Karpas-422 (cell line): ENCODE results near the gene TBC1D22A. TPM values are rescaled to one million over a fixed set of nuclear protein-coding genes. Genes with fewer than 3 reads are reported as not detected.

Source experiments
- DNase-seq: peaks from one replicate; pipeline ENCODE4 v3.0.0-alpha.2; 2015
- H2AFZ ChIP-seq: fragments of 200-600 bp; sonication (generic); 2 replicates; pipeline ENCODE4 v1.6.1; 2014; ENCODE audit warnings: antibody characterized with exemption, low read length, mixed read lengths
- H3K27ac ChIP-seq: fragments of 200-600 bp; sonication (generic); 2 replicates; pipeline ENCODE4 v1.5.1; 2014; ENCODE audit warnings: mild to moderate bottlenecking, low read length, moderate library complexity
- H3K27me3 ChIP-seq: fragments of 200-600 bp; sonication (generic); 2 replicates; pipeline ENCODE4 v1.6.1; 2014; ENCODE audit warnings: low read length, mixed read lengths
- H3K36me3 ChIP-seq: fragments of 200-600 bp; sonication (generic); 2 replicates; pipeline ENCODE4 v1.6.1; 2014; ENCODE audit warnings: low read length, mixed read lengths; ENCODE audit not compliant: insufficient read depth
- H3K4me1 ChIP-seq: fragments of 200-600 bp; sonication (generic); 2 replicates; pipeline ENCODE4 v1.6.1; 2014; ENCODE audit warnings: mild to moderate bottlenecking, low read length, mixed read lengths
- H3K4me2 ChIP-seq: fragments of 200-600 bp; sonication (generic); 2 replicates; pipeline ENCODE4 v1.6.1; 2014; ENCODE audit warnings: low read length, low read depth, mild to moderate bottlenecking; ENCODE audit not compliant: poor library complexity, severe bottlenecking
- H3K4me3 ChIP-seq: fragments of 200-600 bp; sonication (generic); 2 replicates; pipeline ENCODE4 v1.5.1; 2014; ENCODE audit warnings: mild to moderate bottlenecking, antibody characterized with exemption, low read length, mixed read lengths
- H3K79me2 ChIP-seq: fragments of 200-600 bp; sonication (generic); 2 replicates; pipeline ENCODE4 v1.6.1; 2014; ENCODE audit warnings: mild to moderate bottlenecking, low read length, mixed read lengths
- H3K9ac ChIP-seq: fragments of 200-600 bp; sonication (generic); 2 replicates; pipeline ENCODE4 v1.6.0; 2014; ENCODE audit warnings: low read length
- H3K9me2 ChIP-seq: fragments of 200-600 bp; sonication (generic), shearing (Covaris generic); replicated peaks from 2 replicates; pipeline ENCODE4 v1.6.0; 2014; ENCODE audit warnings: mild to moderate bottlenecking, low read length, moderate library complexity; ENCODE audit not compliant: insufficient read depth
- H3K9me3 ChIP-seq: fragments of 300-700, 200-600 bp; sonication (generic); 2 replicates; pipeline ENCODE4 v1.6.1; 2014; ENCODE audit warnings: low read length, mixed read lengths
- H4K20me1 ChIP-seq: fragments of 200-600 bp; sonication (generic); 2 replicates; pipeline ENCODE4 v1.6.1; 2014; ENCODE audit warnings: mild to moderate bottlenecking, antibody characterized with exemption, low read length, low read depth; ENCODE audit not compliant: insufficient read depth
- total RNA-seq: library from RNA; depleted of rRNA; stranded (reverse); fragments of >200 nt; shearing (Covaris generic); gene quantifications from 2 replicates; pipeline ENCODE4 v1.2.3, GENCODE V29; 2014; ENCODE audit warnings: low replicate concordance

TBC1D22A gene
- total RNA-seq, 1 experiment from 2014 or later = 27.7 TPM

- no peaks in the 10 kb centered on the region for H3K27me3 ChIP-seq
- no peaks in the 10 kb centered on the region for H3K36me3 ChIP-seq
- H3K9ac ChIP-seq = no peak overlapping the region
- DNase-seq = no peak
- no peak overlapping the region for H2AFZ ChIP-seq
- H3K4me3 ChIP-seq = no peak overlapping the region
- H3K9me2 ChIP-seq = no peaks in the 10 kb centered on the region
- H3K9me3 ChIP-seq = no peaks in the 10 kb centered on the region
- H4K20me1 ChIP-seq = no peaks in the 10 kb centered on the region
- H3K4me1 ChIP-seq = no peaks in the 10 kb centered on the region
- H3K4me2 ChIP-seq = no peak overlapping the region
- no peak overlapping the region for H3K27ac ChIP-seq
- peaks cover 75% of the 10 kb centered on the region for H3K79me2 ChIP-seq
These were observed 167.3 kb downstream of the TBC1D22A start for GRCh38 chr22:46929710-46930204.

GRCh38 chr22:46931414-46931813 is 169.0 kb downstream of the TBC1D22A start:
- H3K9me2 ChIP-seq = no peaks in the 10 kb centered on the region
- no peaks in the 10 kb centered on the region for H3K27me3 ChIP-seq
- H3K79me2 ChIP-seq = peaks cover 72% of the 10 kb centered on the region
- no peak overlapping the region for H3K4me3 ChIP-seq
- H4K20me1 ChIP-seq = no peaks in the 10 kb centered on the region
- no peaks in the 10 kb centered on the region for H3K36me3 ChIP-seq
- no peaks in the 10 kb centered on the region for H3K9me3 ChIP-seq
- no peaks in the 10 kb centered on the region for H3K4me1 ChIP-seq
- no peak overlapping the region for H2AFZ ChIP-seq
- no peak overlapping the region for H3K27ac ChIP-seq
- no peak overlapping the region for H3K9ac ChIP-seq
- no peak for DNase-seq
- no peak overlapping the region for H3K4me2 ChIP-seq

DNA sequence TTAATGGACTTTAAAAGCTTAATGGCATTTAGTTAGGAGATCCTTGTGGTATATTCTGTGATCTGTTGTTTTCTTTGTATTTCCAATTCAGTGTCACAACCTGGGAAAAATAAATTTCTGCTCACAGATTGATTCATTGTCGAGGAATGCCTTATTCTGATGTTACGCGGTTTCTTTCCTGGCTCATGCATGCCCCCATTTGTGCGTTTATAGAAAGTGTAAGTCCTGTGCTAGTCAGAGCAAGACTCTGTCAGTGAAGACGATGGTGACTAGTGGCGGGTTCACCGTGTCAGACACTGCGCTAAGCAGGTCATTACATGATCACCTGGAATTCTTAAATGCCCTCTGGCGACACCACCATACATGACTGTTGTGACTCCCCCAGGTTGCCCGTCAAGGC is 169.4 kb downstream of the TBC1D22A start:
- Histone ChIP-seq H3K4me3 (no peak overlapping the region), H3K79me2 (peaks cover 74% of the 10 kb centered on the region), H3K27me3 (no peaks in the 10 kb centered on the region), H3K4me1 (no peaks in the 10 kb centered on the region), H3K9me3 (no peaks in the 10 kb centered on the region), H4K20me1 (no peaks in the 10 kb centered on the region), H2AFZ (no peak overlapping the region), H3K9ac (no peak overlapping the region), H3K36me3 (no peaks in the 10 kb centered on the region), H3K27ac (no peak overlapping the region), H3K9me2 (no peaks in the 10 kb centered on the region), H3K4me2 (no peak overlapping the region)
- no peak for DNase-seq

DNA sequence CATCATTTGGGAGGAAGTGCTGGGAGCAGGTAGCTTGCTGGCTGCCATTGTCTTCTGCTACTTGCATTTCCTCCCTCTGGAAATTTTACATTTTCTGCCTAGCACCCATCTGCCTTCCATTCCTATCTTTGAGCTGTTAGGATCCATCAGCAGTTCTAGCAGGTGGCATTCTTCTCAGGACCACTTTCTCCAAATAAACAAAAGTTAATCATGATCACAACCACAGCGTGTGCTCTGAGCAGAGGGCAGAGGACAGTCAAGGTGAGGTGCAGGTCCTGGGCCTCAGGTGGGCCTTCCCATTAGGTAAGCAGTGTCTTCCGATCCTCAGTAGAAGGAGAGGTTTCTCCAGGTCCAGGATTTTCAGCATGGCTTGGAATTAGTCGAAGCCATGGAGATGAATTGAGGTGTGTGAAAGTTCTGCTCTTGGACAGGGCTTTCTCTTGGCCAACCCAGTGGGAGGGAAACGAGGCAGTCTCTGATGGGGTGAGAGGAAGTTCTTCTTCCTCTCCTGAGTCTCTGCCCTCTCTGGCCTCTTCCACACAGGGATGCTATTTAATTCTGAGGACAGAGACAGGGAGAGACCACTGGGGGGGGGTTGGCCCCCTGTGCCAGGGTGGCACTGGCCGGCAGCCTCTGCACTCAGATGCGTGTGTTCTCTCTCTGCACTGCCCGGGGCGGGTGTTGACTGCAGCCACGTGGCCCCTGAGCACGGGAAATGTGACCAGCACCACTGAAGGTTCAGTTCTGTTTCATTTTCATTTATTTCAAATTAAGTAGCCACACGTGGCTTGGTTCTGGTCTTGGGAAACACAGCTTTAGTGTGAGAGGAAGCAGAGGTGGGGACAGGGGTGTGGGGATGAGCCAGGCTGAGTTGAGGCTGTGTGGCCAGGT is 170.8 kb downstream of the TBC1D22A start:
- no peaks in the 10 kb centered on the region for H3K27me3 ChIP-seq
- no peak overlapping the region for H3K4me3 ChIP-seq
- no peaks in the 10 kb centered on the region for H3K9me3 ChIP-seq
- H3K4me1 ChIP-seq = no peaks in the 10 kb centered on the region
- H2AFZ ChIP-seq = no peak overlapping the region
- H3K9ac ChIP-seq = no peak overlapping the region
- H3K79me2 ChIP-seq = peaks cover 67% of the 10 kb centered on the region
- no peaks in the 10 kb centered on the region for H3K36me3 ChIP-seq
- no peaks in the 10 kb centered on the region for H4K20me1 ChIP-seq
- no peak overlapping the region for H3K27ac ChIP-seq
- H3K4me2 ChIP-seq = no peak overlapping the region
- H3K9me2 ChIP-seq = no peaks in the 10 kb centered on the region
- no peak for DNase-seq

DNA sequence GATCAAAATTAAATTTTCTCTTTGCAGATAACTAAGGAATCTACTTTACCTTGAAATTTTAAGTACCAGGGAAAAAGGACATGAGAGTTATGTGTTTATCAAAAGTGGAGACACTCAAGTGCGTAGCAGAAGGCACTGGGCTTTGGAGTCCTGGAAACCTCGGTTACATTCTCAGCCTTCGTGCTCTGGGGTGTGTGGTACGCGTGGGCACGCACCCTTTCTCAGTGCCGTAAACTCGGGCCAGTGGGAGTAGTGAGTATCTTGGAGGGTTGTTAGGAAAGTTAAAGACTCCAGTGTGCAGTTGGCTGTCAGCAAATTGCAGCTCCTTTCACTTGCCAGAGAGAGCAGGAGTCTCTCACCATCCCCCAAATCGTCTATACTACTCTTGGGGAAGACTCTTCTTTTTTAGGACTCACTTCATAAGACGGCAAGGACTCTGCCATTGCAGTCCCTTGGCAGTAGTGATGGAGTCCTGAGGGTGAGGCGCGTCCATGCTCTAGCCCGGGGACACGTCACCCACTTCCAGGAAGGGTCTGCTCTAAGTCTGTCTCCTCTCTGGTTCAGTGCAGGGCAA is 171.8 kb downstream of the TBC1D22A start:
- Histone ChIP-seq H3K9me3 (no peaks in the 10 kb centered on the region), H3K36me3 (0 out of 2 replicates have a peak, but pooled peaks cover 4% of the 10 kb centered on the region), H2AFZ (no peak overlapping the region), H3K79me2 (peaks cover 62% of the 10 kb centered on the region), H3K27me3 (no peaks in the 10 kb centered on the region), H3K4me1 (no peaks in the 10 kb centered on the region), H3K27ac (no peak overlapping the region), H3K9me2 (no peaks in the 10 kb centered on the region), H3K4me3 (no peak overlapping the region), H3K9ac (no peak overlapping the region), H3K4me2 (no peak overlapping the region), H4K20me1 (no peaks in the 10 kb centered on the region)
- no peak for DNase-seq

GRCh38 chr22:46934746-46935491 is 172.5 kb downstream of the TBC1D22A start:
- no peak for DNase-seq
- Histone ChIP-seq H3K9me2 (no peaks in the 10 kb centered on the region), H3K36me3 (peaks cover 6% of the 10 kb centered on the region; the same call in 1 of the 2 replicates), H3K4me2 (no peak overlapping the region), H3K4me1 (no peaks in the 10 kb centered on the region), H3K27me3 (no peaks in the 10 kb centered on the region), H3K9ac (no peak overlapping the region), H3K4me3 (no peak overlapping the region), H3K9me3 (no peaks in the 10 kb centered on the region), H4K20me1 (no peaks in the 10 kb centered on the region), H3K79me2 (peaks cover 58% of the 10 kb centered on the region), H2AFZ (no peak overlapping the region), H3K27ac (no peak overlapping the region)

DNA sequence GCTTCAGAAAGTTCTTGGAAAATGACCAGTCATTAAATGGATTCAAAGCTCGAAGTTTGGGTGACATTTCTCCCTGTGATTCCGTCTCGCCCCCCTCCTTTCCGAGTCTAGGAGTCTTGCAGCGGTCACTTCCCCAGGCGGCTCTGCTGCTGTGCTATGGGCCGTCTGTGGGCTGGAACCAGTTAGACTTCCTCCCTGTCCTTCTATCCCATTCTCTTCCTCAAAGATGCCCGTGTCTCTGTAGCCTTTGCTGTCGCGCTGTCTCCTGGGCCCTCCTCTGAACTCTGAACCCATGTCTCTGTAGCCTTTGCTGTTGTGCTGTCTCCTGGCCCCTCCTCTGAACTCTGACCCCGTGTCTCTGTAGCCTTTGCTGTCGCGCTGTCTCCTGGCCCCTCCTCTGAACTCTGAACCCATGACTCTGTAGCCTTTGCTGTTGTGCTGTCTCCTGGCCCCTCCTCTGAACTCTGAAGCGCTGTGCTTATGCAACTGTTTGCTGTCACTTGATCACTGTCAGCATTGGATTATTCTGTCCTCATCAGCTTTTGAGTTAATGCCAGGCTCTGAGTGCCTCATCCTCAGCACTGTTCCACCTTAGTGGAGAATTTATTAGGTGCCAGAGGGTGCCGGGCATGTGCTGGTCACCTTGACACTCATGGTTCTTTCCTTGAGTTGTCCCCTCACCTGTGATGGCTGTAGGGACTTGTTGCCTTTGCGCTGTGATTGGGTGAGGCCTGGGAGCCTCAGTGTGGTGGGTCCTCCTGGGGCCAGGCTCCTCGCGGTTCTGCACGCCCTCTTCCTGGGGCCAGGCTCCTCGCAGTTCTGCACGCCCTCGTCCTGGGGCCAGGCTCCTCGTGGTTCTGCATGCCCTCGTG is 173.3 kb downstream of the TBC1D22A start:
- Histone ChIP-seq H3K4me2 (no peak overlapping the region), H3K9me3 (no peaks in the 10 kb centered on the region), H3K79me2 (peaks cover 57% of the 10 kb centered on the region), H3K9ac (no peak overlapping the region), H2AFZ (no peak overlapping the region), H3K27me3 (no peaks in the 10 kb centered on the region), H4K20me1 (no peaks in the 10 kb centered on the region), H3K4me1 (no peaks in the 10 kb centered on the region), H3K27ac (no peak overlapping the region), H3K9me2 (no peaks in the 10 kb centered on the region), H3K4me3 (no peak overlapping the region), H3K36me3 (peaks cover 8% of the 10 kb centered on the region; the same call in 1 of the 2 replicates)
- DNase-seq = no peak
